ENCODE results near the gene LLCFC1. TPM values are rescaled to one million over a fixed set of nuclear protein-coding genes. Genes with fewer than 3 reads are reported as not detected.

The LLCFC1 gene
- not detected in 5 replicates for total RNA-seq (2022; extraction: Qiagen RNA extraction; ENCODE audit: low read depth)

GRCh38 chr7:142939226-142939910, at the start of gene LLCFC1:
Gene LLCFC1 (plus strand): TSS chr7:142939484. CDS start chr7:142939622, 138 bp downstream.

GRCh38 chr7:142933624-142934023, 5.7 kb upstream of the LLCFC1 start, which contains the start of gene TRPV5:
Gene TRPV5 (minus strand): TSS chr7:142933746. CDS start chr7:142933459, 287 bp downstream.

GRCh38 chr7:142961973-142962926, 23.0 kb downstream of the LLCFC1 start, which contains the start of gene KEL:
Gene KEL (minus strand): TSS chr7:142962363. CDS start chr7:142962206, 157 bp downstream.

Other genes starting within 250 kb of the LLCFC1 start
- gene PRSS1, start 190.0 kb upstream of the LLCFC1 start, total RNA-seq (2022; extraction: Qiagen RNA extraction; ENCODE audit: low read depth): not detected in 5 replicates
- gene PRSS2, start 168.5 kb upstream of the LLCFC1 start, total RNA-seq (2022; extraction: Qiagen RNA extraction; ENCODE audit: low read depth): not detected in 5 replicates
- gene EPHB6, start 84.4 kb upstream of the LLCFC1 start, total RNA-seq (2022; extraction: Qiagen RNA extraction; ENCODE audit: low read depth): 0.26 to 0.83 TPM (median 0.79 TPM) in 5 replicates
- not detected in 5 replicates for gene TRPV6, start 53.7 kb upstream of the LLCFC1 start, total RNA-seq (2022; extraction: Qiagen RNA extraction; ENCODE audit: low read depth)
- gene TRPV5, start 5.7 kb upstream of the LLCFC1 start, total RNA-seq (2022; extraction: Qiagen RNA extraction; ENCODE audit: low read depth): not detected in 5 replicates
- gene KEL, start 22.9 kb downstream of the LLCFC1 start, total RNA-seq (2022; extraction: Qiagen RNA extraction; ENCODE audit: low read depth): not detected in 5 replicates
- not detected in 5 replicates for gene OR9A2, start 87.6 kb downstream of the LLCFC1 start, total RNA-seq (2022; extraction: Qiagen RNA extraction; ENCODE audit: low read depth)
- gene OR6V1, start 112.9 kb downstream of the LLCFC1 start, total RNA-seq (2022; extraction: Qiagen RNA extraction; ENCODE audit: low read depth): not detected in 5 replicates
- not detected in 5 replicates for gene PIP, start 192.6 kb downstream of the LLCFC1 start, total RNA-seq (2022; extraction: Qiagen RNA extraction; ENCODE audit: low read depth)
- gene TAS2R39, start 243.9 kb downstream of the LLCFC1 start, total RNA-seq (2022; extraction: Qiagen RNA extraction; ENCODE audit: low read depth): not detected in 5 replicates

Measured in A549 treated with DMSO at 1 μM for 4 hours (cell line).